Measurements from ENCODE around the gene ZIC4. TPM values are rescaled to one million over a fixed set of nuclear protein-coding genes. Genes with fewer than 3 reads are reported as not detected.

ZIC4 gene
- total RNA-seq, 2 donors from 2014 or later: not detected

- H3K36me3 Mint-ChIP-seq: peaks cover 25% of the 10 kb centered on the region
- peaks cover 13 to 20% of the 10 kb centered on the region in 2 donors for H3K4me1 Mint-ChIP-seq (ENCODE audit: low read depth in 2 of 2)
- H3K9me3 Mint-ChIP-seq: peaks cover 6% of the 10 kb centered on the region
- H3K4me3 Mint-ChIP-seq: peak overlapping the region; percentile 76
- H3K27me3 Mint-ChIP-seq: peaks cover 48 to 78% of the 10 kb centered on the region in 2 donors
- DNase-seq (ENCODE audit: low spot score) (no peak), ATAC-seq (no peak)
- H3K27ac Mint-ChIP-seq: peak overlapping the region in 1 of 2 donors; percentile 63
Observed at GRCh38 chr3:147412917-147413685, 6.8 kb upstream of the ZIC4 start.

GRCh38 chr3:147412261-147412916, 6.0 kb upstream of the ZIC4 start:
- Mint-ChIP-seq H3K9me3 (peaks cover 7% of the 10 kb centered on the region), H3K27me3 (peaks cover 49 to 78% of the 10 kb centered on the region in 2 donors), H3K4me1 (ENCODE audit: low read depth in 2 of 2) (peaks cover 13 to 23% of the 10 kb centered on the region in 2 donors), H3K27ac (no peak overlapping the region), H3K4me3 (no peak overlapping the region), H3K36me3 (peaks cover 31% of the 10 kb centered on the region)
- DNase-seq (ENCODE audit: low spot score) (no peak), ATAC-seq (no peak)

GRCh38 chr3:147411815-147412241, 5.5 kb upstream of the ZIC4 start:
- peaks cover 48 to 75% of the 10 kb centered on the region in 2 donors for H3K27me3 Mint-ChIP-seq
- ATAC-seq (no peak), DNase-seq (ENCODE audit: low spot score) (no peak)
- peaks cover 13 to 23% of the 10 kb centered on the region in 2 donors for H3K4me1 Mint-ChIP-seq (ENCODE audit: low read depth in 2 of 2)
- peak overlapping the region; percentile 65 for H3K4me3 Mint-ChIP-seq
- peaks cover 7% of the 10 kb centered on the region for H3K9me3 Mint-ChIP-seq
- H3K27ac Mint-ChIP-seq: peak overlapping the region in 1 of 2 donors; percentile 69
- H3K36me3 Mint-ChIP-seq: peaks cover 33% of the 10 kb centered on the region

GRCh38 chr3:147411238-147411814, 5.0 kb upstream of the ZIC4 start:
- peak overlapping the region; percentile 65 for H3K4me3 Mint-ChIP-seq
- peaks cover 37% of the 10 kb centered on the region for H3K36me3 Mint-ChIP-seq
- peak overlapping the region; percentile 63 to 69 for H3K27ac Mint-ChIP-seq
- peaks cover 7% of the 10 kb centered on the region for H3K9me3 Mint-ChIP-seq
- peaks cover 51 to 78% of the 10 kb centered on the region in 2 donors for H3K27me3 Mint-ChIP-seq
- peaks cover 13 to 23% of the 10 kb centered on the region in 2 donors for H3K4me1 Mint-ChIP-seq (ENCODE audit: low read depth in 2 of 2)
- no peak for DNase-seq (ENCODE audit: low spot score)
- ATAC-seq: no peak

DNA sequence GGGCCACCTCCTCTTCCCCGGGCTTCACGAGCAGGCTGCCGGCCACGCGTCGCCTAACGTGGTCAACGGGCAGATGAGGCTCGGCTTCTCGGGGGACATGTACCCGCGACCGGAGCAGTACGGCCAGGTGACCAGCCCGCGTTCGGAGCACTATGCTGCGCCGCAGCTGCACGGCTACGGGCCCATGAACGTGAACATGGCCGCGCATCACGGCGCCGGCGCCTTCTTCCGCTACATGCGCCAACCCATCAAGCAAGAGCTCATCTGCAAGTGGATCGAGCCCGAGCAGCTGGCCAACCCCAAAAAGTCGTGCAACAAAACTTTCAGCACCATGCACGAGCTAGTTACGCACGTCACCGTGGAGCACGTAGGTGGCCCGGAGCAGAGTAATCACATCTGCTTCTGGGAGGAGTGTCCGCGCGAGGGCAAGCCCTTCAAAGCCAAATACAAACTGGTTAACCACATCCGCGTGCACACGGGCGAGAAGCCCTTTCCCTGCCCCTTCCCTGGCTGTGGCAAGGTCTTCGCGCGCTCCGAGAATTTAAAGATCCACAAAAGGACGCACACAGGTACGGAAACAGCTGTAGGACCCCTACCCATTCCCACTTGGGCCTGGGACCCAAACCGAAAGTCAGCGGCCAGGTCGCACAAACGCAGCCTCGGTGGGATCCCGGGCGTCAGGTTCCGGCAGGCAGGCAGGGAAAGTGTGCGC, 4.3 kb upstream of the ZIC4 start:
- no peak for ATAC-seq
- H3K27me3 Mint-ChIP-seq: peaks cover 52 to 78% of the 10 kb centered on the region in 2 donors
- H3K27ac Mint-ChIP-seq: peak overlapping the region; percentile 63 to 69

DNA sequence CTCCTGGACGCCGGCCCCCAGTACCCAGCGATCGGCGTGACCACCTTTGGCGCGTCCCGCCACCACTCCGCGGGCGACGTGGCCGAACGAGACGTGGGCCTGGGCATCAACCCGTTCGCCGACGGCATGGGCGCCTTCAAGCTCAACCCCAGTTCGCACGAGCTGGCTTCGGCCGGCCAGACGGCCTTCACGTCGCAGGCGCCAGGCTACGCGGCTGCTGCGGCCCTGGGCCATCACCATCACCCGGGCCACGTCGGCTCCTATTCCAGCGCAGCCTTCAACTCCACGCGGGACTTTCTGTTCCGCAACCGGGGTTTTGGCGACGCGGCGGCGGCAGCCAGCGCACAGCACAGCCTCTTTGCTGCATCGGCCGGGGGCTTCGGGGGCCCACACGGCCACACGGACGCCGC, 3.8 kb upstream of the ZIC4 start:
- Mint-ChIP-seq H3K27me3 (peaks cover 51 to 72% of the 10 kb centered on the region in 2 donors), H3K4me3 (no peak overlapping the region), H3K27ac (no peak overlapping the region), H3K4me1 (ENCODE audit: low read depth in 2 of 2) (peaks cover 13 to 23% of the 10 kb centered on the region in 2 donors), H3K36me3 (peaks cover 37% of the 10 kb centered on the region), H3K9me3 (peaks cover 7% of the 10 kb centered on the region)
- no peak for ATAC-seq
- no peak for DNase-seq (ENCODE audit: low spot score)

More for the DNA sequence above, 4.3 kb upstream of the ZIC4 start:
- Mint-ChIP-seq H3K4me1 (ENCODE audit: low read depth in 2 of 2) (peaks cover 13 to 23% of the 10 kb centered on the region in 2 donors), H3K4me3 (peak overlapping the region; percentile 65), H3K36me3 (peaks cover 37% of the 10 kb centered on the region), H3K9me3 (peaks cover 7% of the 10 kb centered on the region)
- DNase-seq (ENCODE audit: low spot score): no peak

DNA sequence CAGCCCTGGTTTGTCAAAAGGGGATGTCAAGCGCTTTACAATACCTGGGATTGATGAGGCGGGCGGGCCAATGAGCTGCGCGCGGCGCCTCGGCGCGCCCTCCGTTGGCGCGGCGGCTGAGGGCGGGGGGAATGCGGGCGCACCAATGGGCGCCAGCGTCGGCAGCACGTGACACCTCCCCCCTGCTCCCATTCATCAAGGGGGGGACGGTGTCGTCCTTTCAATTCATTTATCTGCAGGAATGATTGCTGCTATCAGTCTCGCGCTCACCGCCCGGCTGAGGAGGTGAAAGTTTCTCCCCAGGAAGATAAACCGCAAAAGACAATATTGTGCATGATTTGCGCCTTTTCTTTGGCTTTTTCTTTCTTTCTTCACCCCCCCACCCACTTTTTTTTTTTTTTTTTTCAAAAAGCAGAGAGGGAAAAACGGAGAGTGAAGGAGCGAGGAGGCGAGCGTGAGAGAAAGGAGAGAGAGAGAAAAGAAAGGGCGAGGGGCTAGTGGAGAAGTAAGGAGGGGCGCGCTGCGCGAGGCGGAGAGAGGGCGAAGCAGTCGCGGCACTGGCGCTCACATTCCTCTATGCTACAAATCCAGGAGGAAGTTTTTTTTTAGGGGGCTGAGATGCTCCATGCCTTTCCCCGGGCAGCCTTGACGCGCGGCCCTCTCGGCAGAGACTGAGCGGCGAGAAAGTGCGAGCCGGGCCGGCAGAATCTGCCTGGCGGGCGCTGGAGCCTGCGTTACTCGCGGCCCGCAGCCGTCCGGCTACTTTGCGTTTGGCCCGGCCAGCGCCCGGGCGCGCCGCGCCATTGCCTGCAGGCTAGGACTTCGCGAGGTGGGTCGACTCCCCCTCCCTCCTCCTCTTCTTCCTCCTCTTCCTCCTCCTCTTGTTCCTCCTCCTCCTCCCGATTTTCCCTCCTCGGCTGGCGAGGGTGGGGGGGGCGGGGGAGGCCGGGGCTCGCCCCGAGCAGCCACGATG, 3.1 kb upstream of the ZIC4 start, which contains the start of gene ZIC1:
TSS of gene ZIC1 (plus strand) at position 223 of the 973 bp plus-strand sequence. CDS start at position 971, 748 bp downstream.
- H3K27ac Mint-ChIP-seq: peak within 1 kb of the TSS; percentile 50 to 55
- H3K9me3 Mint-ChIP-seq: peaks cover 7% of the 10 kb centered on the region
- peaks cover 37% of the 10 kb centered on the region for H3K36me3 Mint-ChIP-seq
- peaks cover 13 to 23% of the 10 kb centered on the region in 2 donors for H3K4me1 Mint-ChIP-seq (ENCODE audit: low read depth in 2 of 2)
- DNase-seq (ENCODE audit: low spot score) (no peak), ATAC-seq (no peak)
- H3K4me3 Mint-ChIP-seq: peak within 1 kb of the TSS; percentile 7
- peaks cover 55 to 66% of the 10 kb centered on the region in 2 donors for H3K27me3 Mint-ChIP-seq

DNA sequence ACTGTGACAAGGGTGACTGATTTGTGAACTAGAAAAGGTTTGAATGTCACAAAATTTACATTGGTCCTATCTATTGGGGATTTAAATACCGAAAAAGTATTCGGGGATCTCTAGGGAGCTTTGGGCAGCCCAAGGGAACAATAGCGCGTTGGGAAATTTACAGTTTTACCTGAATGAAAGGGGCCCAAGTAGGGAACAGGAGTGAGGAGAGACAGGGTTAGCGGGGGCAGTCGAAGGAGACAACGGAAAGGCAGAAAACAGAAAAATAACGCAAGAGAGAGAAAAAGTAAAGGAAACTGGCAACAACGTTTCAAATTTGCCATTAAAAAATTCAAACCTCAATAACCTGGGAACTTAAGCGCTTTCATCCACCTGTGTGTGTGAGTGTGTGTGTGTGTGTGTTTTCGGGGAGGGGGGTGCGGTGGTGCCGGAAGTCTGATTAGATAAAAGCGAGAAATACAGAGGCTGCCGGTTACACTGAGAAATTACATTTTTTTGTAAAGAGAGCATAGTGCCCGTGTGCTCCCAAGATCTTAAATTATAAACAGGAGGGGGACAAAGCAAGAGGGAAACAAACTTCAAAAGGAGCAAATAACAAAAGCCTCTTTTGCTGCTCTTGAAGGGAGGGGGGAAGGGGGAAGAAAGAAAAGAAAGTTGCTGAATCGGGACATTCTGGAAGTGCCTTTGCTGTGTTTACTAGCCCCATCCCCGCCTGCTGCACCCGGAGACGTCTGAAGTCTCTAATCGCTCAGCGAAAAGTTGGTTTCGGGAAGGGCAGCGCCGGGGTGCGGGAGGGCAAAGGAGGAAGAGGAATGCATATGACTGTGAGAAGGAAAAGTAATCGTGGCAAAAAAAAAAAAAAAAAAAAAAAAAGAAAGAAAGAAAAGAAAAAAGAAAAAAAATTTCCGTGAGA, 2.1 kb upstream of the ZIC4 start:
- Mint-ChIP-seq H3K9me3 (peaks cover 7% of the 10 kb centered on the region), H3K27ac (peak overlapping the region in 1 of 2 donors; percentile 55), H3K27me3 (peaks cover 56 to 68% of the 10 kb centered on the region in 2 donors), H3K4me1 (ENCODE audit: low read depth in 2 of 2) (peaks cover 10 to 20% of the 10 kb centered on the region in 2 donors), H3K4me3 (peak overlapping the region; percentile 7), H3K36me3 (peaks cover 34% of the 10 kb centered on the region)
- DNase-seq (ENCODE audit: low spot score) (no peak), ATAC-seq (no peak)

DNA sequence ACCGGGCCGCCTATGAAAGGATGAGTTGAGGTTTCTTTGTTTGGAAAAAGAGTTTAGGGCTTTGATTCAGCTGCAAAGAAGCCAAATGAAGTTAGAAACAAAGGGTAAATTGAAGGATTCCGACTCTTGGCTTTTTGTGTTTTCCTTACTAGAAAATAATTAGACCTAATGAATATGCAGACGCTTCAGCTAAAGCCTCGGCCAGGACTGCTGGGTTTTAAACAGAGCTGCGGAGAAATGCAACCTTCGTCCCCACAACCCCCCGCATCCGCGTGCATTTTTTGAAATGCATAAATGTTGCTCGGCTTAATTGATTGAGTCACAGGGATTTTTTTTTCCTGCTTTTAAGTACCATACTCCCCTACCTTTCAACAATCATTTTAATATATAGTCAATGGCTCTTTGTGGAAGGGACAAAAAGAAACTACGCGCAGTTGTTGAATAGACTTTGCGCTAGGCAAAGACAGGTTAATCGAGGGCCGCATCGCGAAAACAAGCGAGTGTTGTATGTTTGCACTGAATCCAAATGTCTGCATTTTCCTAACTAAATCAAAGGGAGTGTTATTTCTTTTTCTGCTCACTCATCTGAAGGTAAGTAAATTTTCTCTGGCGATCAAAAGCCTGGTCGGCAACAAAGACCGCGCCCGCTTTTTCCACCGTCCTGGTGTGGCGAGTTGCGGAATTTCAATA, 1.3 kb upstream of the ZIC4 start:
- peaks cover 31% of the 10 kb centered on the region for H3K36me3 Mint-ChIP-seq

GRCh38 chr3:147407114-147407497, 763 bp upstream of the ZIC4 start:
- peaks cover 52 to 61% of the 10 kb centered on the region in 2 donors for H3K27me3 Mint-ChIP-seq
- H3K36me3 Mint-ChIP-seq: peaks cover 35% of the 10 kb centered on the region
- DNase-seq (ENCODE audit: low spot score) (no peak), ATAC-seq (no peak)
- H3K4me3 Mint-ChIP-seq: no peak overlapping the region
- H3K27ac Mint-ChIP-seq: no peak overlapping the region
- peaks cover 7 to 16% of the 10 kb centered on the region in 2 donors for H3K4me1 Mint-ChIP-seq (ENCODE audit: low read depth in 2 of 2)
- H3K9me3 Mint-ChIP-seq: peaks cover 7% of the 10 kb centered on the region

More for the DNA sequence above, 1.3 kb upstream of the ZIC4 start:
- ATAC-seq: no peak
- DNase-seq (ENCODE audit: low spot score): no peak
- H3K4me1 Mint-ChIP-seq (ENCODE audit: low read depth in 2 of 2): peaks cover 7 to 16% of the 10 kb centered on the region in 2 donors
- peaks cover 52 to 62% of the 10 kb centered on the region in 2 donors for H3K27me3 Mint-ChIP-seq
- H3K9me3 Mint-ChIP-seq: peaks cover 7% of the 10 kb centered on the region
- H3K27ac Mint-ChIP-seq: peak overlapping the region in 1 of 2 donors; percentile 55
- H3K4me3 Mint-ChIP-seq: peak overlapping the region; percentile 7
